Motor neuron (in vitro differentiated cells): ENCODE results near the gene ERH. TPM values are rescaled to one million over a fixed set of nuclear protein-coding genes. Genes with fewer than 3 reads are reported as not detected.
A peak's percentile ranks its signal among the peaks of the same experiment; 100 is the strongest.
"Not testable (repeated sequence)": the region's sequence is repeated elsewhere in the genome, so short reads cannot be mapped to it uniquely, and the experiment has no call there.

Experiments used
- ATAC-seq, 8 experiments: fragments of 200-7000 bp; cut with Tn5 transposase; replicated peaks in 6 of 8; 2 replicates each; pipeline ENCODE4 v1.8.0; 2021; ENCODE audit warnings: mild to moderate bottlenecking in 8 of 8, moderate library complexity in 8 of 8
- H3K27ac ChIP-seq, 2 donors: fragments of 250-450 bp; sonication (Bioruptor Pico); 2 replicates each; pipeline ENCODE4 v1.9.0; 2021; ENCODE audit warnings: antibody characterized with exemption in 2 of 2, mild to moderate bottlenecking in 2 of 2, moderate library complexity in 1 of 2
- H3K4me1 ChIP-seq, 2 donors: fragments of 250-450 bp; sonication (Bioruptor Pico); replicated peaks in 1 of 2; 2 replicates each; pipeline ENCODE4 v1.6.1; 2021; ENCODE audit warnings: antibody characterized with exemption in 2 of 2, mild to moderate bottlenecking in 2 of 2, moderate library complexity in 1 of 2
- H3K4me3 ChIP-seq, 5 donors: fragments of 250-450 bp; sonication (Bioruptor Pico); 2 replicates each; pipeline ENCODE4 v1.9.0; 2021; ENCODE audit warnings: antibody characterized with exemption in 5 of 5, mild to moderate bottlenecking in 5 of 5, moderate library complexity in 4 of 5
- WGBS, 10 experiments: fragments of 450-650 bp; shearing (Covaris generic); methylation state at CpG; one replicate each; pipeline ENCODE4 v1.0.0; 2022; 5-methylcytosine and 5-hydroxymethylcytosine counted together
- in situ Hi-C, 9 experiments: fragments of 400-800 bp; cut with MboI; loops; one replicate each; pipeline ENCODE4 v1.15.0; 2021; ENCODE audit warnings: low sequenced_read_pairs in 9 of 9, low pct_unique_long_range_greater_than_20kb in 2 of 9; ENCODE audit not compliant: unreplicated experiment in 9 of 9
- total RNA-seq, 8 experiments: library from RNA; unstranded; fragments of 300-600 nt; gene quantifications; 2 replicates each; pipeline versions ENCODE4 v1.2.3 to v1.2.4, GENCODE V29; 2022

The ERH gene
- total RNA-seq = 100 to 1,000 TPM; 234 to 490 (median 320) TPM

GRCh38 chr14:69398053-69398817 is at the start of gene ERH, which contains the start of gene SLC39A9:
Gene ERH (minus strand): TSS chr14:69398299. CDS start chr14:69398233, 66 bp downstream.
Gene SLC39A9 (plus strand): TSS chr14:69398692. CDS start chr14:69399370, 678 bp downstream.
- Histone ChIP-seq H3K4me1 (peaks cover 26 to 42% of the 10 kb centered on the region in 2 donors), H3K4me3 (peak within 1 kb of the TSS; percentile 59 to 97 (median 87)), H3K27ac (peak within 1 kb of the TSS; percentile 97 to 98)
- peak; percentile 91 to 95 (median 92) for ATAC-seq
- WGBS, 10 experiments = 0 to 2% (median 0%) methylated on average over 1 to 29 of the region's 53 CpGs
- in situ Hi-C loops = no loop called here

- Histone ChIP-seq H3K4me3 (peak overlapping the region in 1 of 5 donors; percentile 6), H3K4me1 (no peaks in the 10 kb centered on the region), H3K27ac (no peak overlapping the region)
- in situ Hi-C loops = no loop called here
- WGBS, 10 experiments = 83 to 100% (median 93%) methylated on average over 1 to 4 of the region's 5 CpGs; no CpG with 5 or more reads in 1 of the 10 experiments
- ATAC-seq = no peak
Observed at GRCh38 chr14:69443296-69443805, 45.3 kb upstream of the ERH start.

- peak overlapping the region in 2 of 5 donors; percentile 8 to 22 for H3K4me3 ChIP-seq
- 71 to 100% (median 90%) methylated on average over 1 to 5 of the region's 5 CpGs; no CpG with 5 or more reads in 2 of the 10 experiments for WGBS, 10 experiments
- in situ Hi-C loops = no loop called here
- peak in 1 of 8 experiments; percentile 33 for ATAC-seq
- no peak overlapping the region for H3K27ac ChIP-seq
- no peaks in the 10 kb centered on the region for H3K4me1 ChIP-seq
Observed at GRCh38 chr14:69441948-69442347, 43.8 kb upstream of the ERH start.

- in situ Hi-C loops = no loop called here
- 46 to 97% (median 87%) methylated on average over 1 to 4 of the region's 12 CpGs; no CpG with 5 or more reads in 1 of the 10 experiments for WGBS, 10 experiments
- no peak overlapping the region for H3K27ac ChIP-seq
- H3K4me3 ChIP-seq = no peak overlapping the region
- H3K4me1 ChIP-seq = no peaks in the 10 kb centered on the region
- peak in 3 of 8 experiments; percentile 29 to 80 (median 55) for ATAC-seq
Observed at GRCh38 chr14:69439521-69440270, 41.6 kb upstream of the ERH start.

- in situ Hi-C loops = no loop called here
- ATAC-seq = no peak
- WGBS, 10 experiments = 77 to 100% (median 100%) methylated on average over 1 to 2 of the region's 2 CpGs; no CpG with 5 or more reads in 1 of the 10 experiments
Observed at GRCh38 chr14:69432364-69432763, 34.3 kb upstream of the ERH start.

GRCh38 chr14:69430306-69430939 is 32.3 kb upstream of the ERH start:
- H3K4me1 ChIP-seq = no peaks in the 10 kb centered on the region
- ATAC-seq = no peak
- H3K4me3 ChIP-seq = no peak overlapping the region
- in situ Hi-C loops = no loop called here
- 86 to 100% (median 93%) methylated on average over 1 of the region's 1 CpG for WGBS, 10 experiments
- H3K27ac ChIP-seq = no peak overlapping the region

More at GRCh38 chr14:69432364-69432763, 34.3 kb upstream of the ERH start:
- Histone ChIP-seq H3K4me3 (no peak overlapping the region), H3K27ac (no peak overlapping the region), H3K4me1 (no peaks in the 10 kb centered on the region)

- no peak overlapping the region for H3K4me3 ChIP-seq
- ATAC-seq = no peak
- no peak overlapping the region for H3K27ac ChIP-seq
- in situ Hi-C loops = no loop called here
- H3K4me1 ChIP-seq = no peaks in the 10 kb centered on the region
Observed at GRCh38 chr14:69429643-69430042, 31.5 kb upstream of the ERH start.

GRCh38 chr14:69428289-69428998 is 30.3 kb upstream of the ERH start:
- Histone ChIP-seq H3K4me3 (no peak overlapping the region), H3K27ac (no peak overlapping the region), H3K4me1 (no peaks in the 10 kb centered on the region)
- in situ Hi-C loops = no loop called here
- WGBS, 10 experiments = 86 to 100% (median 99%) methylated on average over 1 to 6 of the region's 6 CpGs
- ATAC-seq = no peak

- no peak for ATAC-seq
- H3K4me1 ChIP-seq = no peaks in the 10 kb centered on the region
- H3K27ac ChIP-seq = no peak overlapping the region
- WGBS, 10 experiments = 88 to 100% (median 100%) methylated on average over 1 of the region's 1 CpG; no CpG with 5 or more reads in 2 of the 10 experiments
- in situ Hi-C loops = no loop called here
- H3K4me3 ChIP-seq = no peak overlapping the region
Observed at GRCh38 chr14:69427596-69427995, 29.5 kb upstream of the ERH start.

- ATAC-seq = peak in 1 of 8 experiments; percentile 65
- no peaks in the 10 kb centered on the region for H3K4me1 ChIP-seq
- H3K4me3 ChIP-seq = no peak overlapping the region
- in situ Hi-C loops = no loop called here
- 90 to 100% (median 100%) methylated on average over 1 to 2 of the region's 2 CpGs; no CpG with 5 or more reads in 2 of the 10 experiments for WGBS, 10 experiments
- H3K27ac ChIP-seq = no peak overlapping the region
Observed at GRCh38 chr14:69424149-69424923, 26.2 kb upstream of the ERH start.

- WGBS, 10 experiments = 86 to 100% (median 97%) methylated on average over 1 to 4 of the region's 4 CpGs; no CpG with 5 or more reads in 3 of the 10 experiments
- Histone ChIP-seq H3K27ac (no peak overlapping the region), H3K4me1 (no peaks in the 10 kb centered on the region), H3K4me3 (no peak overlapping the region)
- in situ Hi-C loops = no loop called here
- no peak for ATAC-seq
Observed at GRCh38 chr14:69423279-69423678, 25.2 kb upstream of the ERH start.

GRCh38 chr14:69416087-69416486 is 18.0 kb upstream of the ERH start:
- H3K4me1 ChIP-seq, ATAC-seq, H3K4me3 ChIP-seq, in situ Hi-C loops, H3K27ac ChIP-seq: not testable (repeated sequence)
- WGBS, 10 experiments = 80% methylated on average over 1 of the region's 4 CpGs; no CpG with 5 or more reads in 8 of the 10 experiments
